ENCODE measurements around the gene CYP4F11.

Gene CYP4F11

DNA sequence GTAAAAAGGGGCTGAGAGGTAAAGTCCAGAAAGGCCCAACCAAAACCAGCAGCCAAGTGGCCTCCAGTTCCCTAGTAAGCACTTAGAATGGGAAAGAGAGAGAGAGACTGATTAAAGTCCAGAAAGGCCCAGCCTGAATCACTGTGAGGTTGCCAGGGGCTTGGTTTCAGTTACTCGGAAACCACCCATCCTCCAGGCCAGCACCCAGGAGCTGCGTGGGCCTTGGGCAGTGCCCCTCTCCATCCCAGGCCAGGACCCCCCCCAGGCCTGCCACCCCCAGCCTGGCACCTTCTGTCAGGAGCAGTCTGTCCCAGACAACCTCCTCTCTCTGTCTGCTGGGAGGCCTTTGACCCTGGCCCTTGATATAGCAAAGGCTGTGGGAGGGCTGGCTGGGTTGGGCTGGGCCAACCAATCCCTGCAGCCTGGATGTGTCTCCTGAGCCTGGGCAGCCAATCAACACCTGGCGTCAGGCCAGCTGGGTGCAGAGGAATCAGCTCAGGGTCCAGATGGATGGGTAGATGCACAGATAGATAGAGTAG is 36.5 kb downstream of the CYP4F11 start, which contains the start of gene CYP4F2:
CYP4F2 (minus strand) TSS at position 337 of the 539 bp plus-strand sequence. CDS start 463 bp downstream, outside the sequence.
- no peak for TF ChIP-seq GATA3 (IDR thresholded peaks at IDR 0.05; ENCODE audit: low read depth, low read length)
- TF ChIP-seq GATA2 (IDR thresholded peaks at IDR 0.05; ENCODE audit: low read depth, low read length), result no peak

DNA sequence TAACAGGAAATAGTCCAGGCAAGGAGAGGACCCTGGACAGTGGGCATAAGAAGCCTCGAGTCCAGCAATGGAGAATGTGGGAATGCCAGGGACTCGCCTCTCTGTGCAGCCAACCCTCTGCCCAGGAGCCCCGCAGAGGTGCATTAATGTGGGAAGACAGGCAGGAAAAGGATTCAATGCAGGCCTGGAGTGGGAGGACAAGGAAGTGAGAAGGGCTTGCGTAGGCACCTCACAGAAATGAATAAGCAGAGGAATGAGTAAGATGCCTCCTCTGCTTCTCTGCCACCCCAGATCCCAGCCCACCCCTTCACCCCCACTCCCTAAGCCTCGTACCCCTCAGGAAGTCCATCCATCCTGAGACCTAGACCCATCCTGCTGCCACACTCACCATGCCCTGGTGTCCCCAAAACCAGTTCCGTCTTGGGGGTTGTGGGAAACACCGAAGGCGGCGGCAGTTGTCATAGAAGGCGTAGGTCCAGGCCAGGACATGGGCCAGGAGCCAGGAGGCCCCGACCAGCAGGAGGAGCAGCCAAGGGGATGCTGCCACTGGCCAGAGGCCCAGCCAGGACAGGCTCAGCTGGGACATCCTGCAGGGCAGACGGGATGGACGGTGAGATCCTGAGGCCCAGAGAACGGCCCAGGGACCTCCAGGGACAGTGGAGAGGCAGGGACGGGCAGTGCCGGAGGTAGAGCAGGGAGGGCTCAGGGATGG is 37.1 kb downstream of the CYP4F11 start:
- no peak for TF ChIP-seq GATA2 (IDR thresholded peaks at IDR 0.05; ENCODE audit: low read depth, low read length)
- no peak for TF ChIP-seq GATA3 (IDR thresholded peaks at IDR 0.05; ENCODE audit: low read depth, low read length)

- TF ChIP-seq GATA2 (IDR thresholded peaks at IDR 0.05; ENCODE audit: low read depth, low read length), result no peak
- no peak for TF ChIP-seq GATA3 (IDR thresholded peaks at IDR 0.05; ENCODE audit: low read depth, low read length)
Observed at GRCh38 chr19:15895876-15896430, 38.4 kb downstream of the CYP4F11 start.

DNA sequence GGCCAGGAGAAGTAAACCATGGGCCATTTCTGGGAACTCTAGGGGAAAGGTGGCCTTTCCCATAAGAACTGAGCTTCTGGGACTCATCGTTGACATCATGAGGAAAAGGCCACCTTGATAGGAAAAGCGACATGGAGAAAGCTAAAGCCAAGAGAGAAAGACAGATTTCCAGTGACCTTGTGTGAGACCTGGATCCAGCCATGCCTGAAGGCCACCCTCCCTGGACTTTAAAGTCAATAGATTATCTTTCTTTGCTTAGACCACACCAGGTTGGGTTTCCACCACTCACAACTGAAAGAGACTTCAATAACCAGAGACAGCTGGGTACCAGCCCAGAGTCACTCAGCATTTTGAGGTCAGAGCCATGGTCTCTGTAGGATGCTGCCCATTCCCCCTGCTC is 40.0 kb downstream of the CYP4F11 start:
- TF ChIP-seq GATA2 (IDR thresholded peaks at IDR 0.05; ENCODE audit: low read depth, low read length), result no peak
- TF ChIP-seq GATA3 (IDR thresholded peaks at IDR 0.05; ENCODE audit: low read depth, low read length), result no peak

- TF ChIP-seq GATA2 (IDR thresholded peaks at IDR 0.05; ENCODE audit: low read depth, low read length) (no peak), GATA3 (IDR thresholded peaks at IDR 0.05; ENCODE audit: low read depth, low read length) (no peak)
Observed at GRCh38 chr19:15893477-15893876, 40.9 kb downstream of the CYP4F11 start.

DNA sequence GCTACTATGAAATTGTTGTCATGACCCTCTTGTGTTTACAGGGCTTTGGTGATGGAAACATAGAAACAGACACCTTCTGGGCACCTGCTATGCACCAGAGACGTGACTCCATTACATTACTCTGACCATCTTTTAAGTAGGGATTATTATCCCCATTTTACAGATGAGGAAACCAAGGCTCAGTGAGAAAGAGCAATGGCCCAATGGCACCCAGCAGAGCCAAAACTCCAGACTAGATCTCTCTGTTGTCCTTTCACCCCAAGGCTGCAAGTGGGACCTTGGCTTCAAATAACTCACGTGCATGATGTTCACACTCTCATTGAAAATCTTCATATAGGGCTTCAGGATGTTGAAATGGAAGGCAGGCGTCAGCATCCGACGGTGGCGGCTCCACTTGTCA is 42.3 kb downstream of the CYP4F11 start:
- TF ChIP-seq GATA3 (IDR thresholded peaks at IDR 0.05; ENCODE audit: low read depth, low read length) (no peak), GATA2 (IDR thresholded peaks at IDR 0.05; ENCODE audit: low read depth, low read length) (no peak)

GRCh38 chr19:15891434-15891833 is 42.9 kb downstream of the CYP4F11 start:
- TF ChIP-seq GATA3 (IDR thresholded peaks at IDR 0.05; ENCODE audit: low read depth, low read length) (no peak), GATA2 (IDR thresholded peaks at IDR 0.05; ENCODE audit: low read depth, low read length) (no peak)

- TF ChIP-seq GATA2 (IDR thresholded peaks at IDR 0.05; ENCODE audit: low read depth, low read length), result no peak
- TF ChIP-seq GATA3 (IDR thresholded peaks at IDR 0.05; ENCODE audit: low read depth, low read length), result no peak
Observed at GRCh38 chr19:15885919-15886318, 48.4 kb downstream of the CYP4F11 start.

- TF ChIP-seq GATA2 (IDR thresholded peaks at IDR 0.05; ENCODE audit: low read depth, low read length) (no peak), GATA3 (IDR thresholded peaks at IDR 0.05; ENCODE audit: low read depth, low read length) (no peak)
Observed at GRCh38 chr19:15885167-15885566, 49.2 kb downstream of the CYP4F11 start.

GRCh38 chr19:15874821-15875474 is 59.4 kb downstream of the CYP4F11 start:
- TF ChIP-seq GATA2 (IDR thresholded peaks at IDR 0.05; ENCODE audit: low read depth, low read length) (no peak), GATA3 (IDR thresholded peaks at IDR 0.05; ENCODE audit: low read depth, low read length) (no peak)

- TF ChIP-seq GATA2 (IDR thresholded peaks at IDR 0.05; ENCODE audit: low read depth, low read length) (no peak), GATA3 (IDR thresholded peaks at IDR 0.05; ENCODE audit: low read depth, low read length) (no peak)
Observed at GRCh38 chr19:15871570-15871969, 62.8 kb downstream of the CYP4F11 start.

GRCh38 chr19:15869873-15870272 is 64.5 kb downstream of the CYP4F11 start:
- no peak for TF ChIP-seq GATA3 (IDR thresholded peaks at IDR 0.05; ENCODE audit: low read depth, low read length)
- TF ChIP-seq GATA2 (IDR thresholded peaks at IDR 0.05; ENCODE audit: low read depth, low read length), result no peak

- no peak for TF ChIP-seq GATA2 (IDR thresholded peaks at IDR 0.05; ENCODE audit: low read depth, low read length)
- no peak for TF ChIP-seq GATA3 (IDR thresholded peaks at IDR 0.05; ENCODE audit: low read depth, low read length)
Observed at GRCh38 chr19:15869109-15869555, 65.2 kb downstream of the CYP4F11 start.

DNA sequence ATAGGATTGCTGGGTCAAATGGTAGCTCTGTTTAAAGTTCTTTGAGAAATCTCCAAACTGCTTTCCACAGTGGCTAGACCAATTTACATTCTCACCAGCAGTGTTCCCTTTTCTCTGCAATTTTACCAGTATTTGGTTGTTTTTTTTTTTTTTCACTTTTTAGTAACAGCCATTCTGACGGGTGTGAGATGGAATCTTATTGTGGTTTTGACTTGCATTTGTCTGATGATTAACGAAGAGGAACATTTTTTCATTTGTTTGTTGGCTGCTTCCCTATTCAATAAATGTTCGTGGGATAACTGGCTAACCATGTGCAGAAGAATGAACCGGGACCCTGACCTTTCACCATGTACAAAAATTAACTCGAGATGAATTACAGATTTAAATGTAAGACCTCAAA is 67.7 kb downstream of the CYP4F11 start:
- TF ChIP-seq GATA2 (IDR thresholded peaks at IDR 0.05; ENCODE audit: low read depth, low read length) (no peak), GATA3 (IDR thresholded peaks at IDR 0.05; ENCODE audit: low read depth, low read length) (no peak)
